CMK (cell line): ENCODE results near the gene HOXA3.

Experiments used
- DNase-seq: peaks from one replicate; pipeline ENCODE4 v3.0.0-alpha.2; 2010; ENCODE audit warnings: low read depth

HOXA3 gene

DNA sequence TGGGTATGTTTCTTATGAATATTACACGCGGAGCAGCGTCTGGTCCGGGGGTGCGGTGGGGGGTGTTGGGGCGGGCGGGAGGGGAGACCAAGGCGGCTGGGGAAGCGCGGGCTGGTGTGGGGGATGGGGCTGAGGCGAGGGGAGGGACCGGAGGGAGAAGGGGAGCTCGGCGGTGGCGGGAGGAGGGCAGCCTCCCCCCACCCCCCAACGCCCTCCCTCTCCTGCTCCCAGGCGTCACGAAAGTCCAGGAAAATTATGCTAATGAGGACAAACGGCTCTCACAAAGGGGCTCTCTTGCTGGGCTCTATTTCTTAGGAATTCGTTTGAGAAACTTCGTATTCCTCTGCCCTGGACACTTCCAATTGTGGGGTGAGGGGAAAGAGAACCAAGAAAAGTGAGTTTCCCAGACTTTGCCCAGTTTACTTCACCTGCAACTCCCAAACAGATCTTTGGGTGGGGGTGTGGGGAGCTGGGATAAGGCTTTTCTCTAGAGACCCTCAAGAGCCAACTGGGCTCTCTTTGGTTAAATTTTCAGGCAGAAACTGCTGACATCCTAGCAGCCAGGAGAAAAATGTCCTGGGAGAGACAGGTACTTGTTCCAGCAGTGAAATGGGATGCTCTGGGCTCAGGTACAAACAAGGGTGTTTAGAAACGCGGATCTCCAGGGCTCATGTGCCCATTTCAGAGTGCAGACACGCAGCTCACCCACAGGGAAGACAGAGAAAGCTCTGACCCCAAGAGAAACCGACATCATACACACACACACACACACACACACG lies 38.2 kb downstream of the HOXA3 start:
- no peak for DNase-seq

DNA sequence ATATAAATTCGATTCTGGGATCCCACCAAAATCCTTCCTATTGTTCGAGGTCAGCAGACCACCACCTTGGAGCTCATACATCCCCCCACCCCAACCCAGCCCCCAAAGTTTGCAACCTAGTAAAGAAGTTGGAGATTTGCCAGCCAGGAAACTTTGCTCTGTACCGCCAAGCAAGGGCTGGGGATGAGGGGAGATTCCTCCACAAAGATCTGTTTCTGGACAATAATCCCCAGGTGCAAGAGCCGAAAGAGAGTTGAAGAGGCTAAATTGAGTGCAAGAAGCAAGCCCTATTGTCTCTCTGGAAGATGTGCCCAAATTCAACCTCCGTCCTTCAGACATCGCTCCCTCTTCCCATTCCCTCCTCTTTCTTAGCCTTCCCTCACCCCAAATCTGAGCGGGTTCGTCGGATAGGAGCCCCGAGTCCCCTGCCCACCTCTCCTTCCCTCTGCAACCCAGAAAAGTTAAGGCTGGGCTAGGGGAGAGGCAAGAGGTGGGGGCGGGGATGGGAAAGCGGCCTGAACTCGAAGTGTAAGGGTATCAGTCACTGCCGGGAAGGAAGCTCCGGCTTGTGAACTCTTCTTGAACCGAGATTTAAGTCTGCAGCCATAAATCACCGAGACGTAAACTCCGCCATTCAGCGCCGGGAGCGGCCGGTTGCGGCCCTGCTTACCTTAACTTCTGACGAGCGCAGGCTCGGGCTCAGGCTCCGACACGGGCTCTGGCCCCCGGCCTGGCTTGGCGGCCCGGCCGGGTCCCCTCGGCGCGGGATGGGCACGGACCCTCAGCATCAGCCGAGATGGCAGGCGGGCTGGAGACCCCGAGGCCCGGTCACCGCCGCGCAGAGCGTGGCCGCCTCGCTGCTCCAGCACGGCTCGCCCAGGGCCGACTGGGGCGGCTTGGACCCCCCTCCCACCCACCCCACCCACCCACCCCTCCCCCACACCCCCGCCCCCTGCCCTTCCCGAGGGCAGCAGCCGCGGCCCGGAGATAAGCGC lies 39.1 kb downstream of the HOXA3 start:
- no peak for DNase-seq

DNA sequence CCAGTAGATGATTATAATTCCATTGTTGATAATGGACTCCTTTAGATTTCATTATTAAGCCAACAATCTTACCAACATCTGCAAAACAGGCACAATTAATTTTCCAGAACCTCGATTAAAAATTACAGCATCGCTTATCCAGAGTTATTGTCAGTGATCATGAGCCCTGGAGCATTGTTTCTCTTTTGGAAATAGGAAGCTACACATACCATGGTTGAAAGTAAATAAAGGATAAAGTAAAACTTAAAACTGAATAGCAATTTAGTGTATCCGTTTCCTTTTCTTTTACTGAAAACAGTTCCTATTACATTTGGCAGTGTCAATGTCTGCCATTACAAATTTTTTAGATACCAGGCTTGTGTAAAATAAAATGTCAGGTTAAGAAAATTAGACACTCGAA lies 40.0 kb downstream of the HOXA3 start:
- no peak for DNase-seq

DNA sequence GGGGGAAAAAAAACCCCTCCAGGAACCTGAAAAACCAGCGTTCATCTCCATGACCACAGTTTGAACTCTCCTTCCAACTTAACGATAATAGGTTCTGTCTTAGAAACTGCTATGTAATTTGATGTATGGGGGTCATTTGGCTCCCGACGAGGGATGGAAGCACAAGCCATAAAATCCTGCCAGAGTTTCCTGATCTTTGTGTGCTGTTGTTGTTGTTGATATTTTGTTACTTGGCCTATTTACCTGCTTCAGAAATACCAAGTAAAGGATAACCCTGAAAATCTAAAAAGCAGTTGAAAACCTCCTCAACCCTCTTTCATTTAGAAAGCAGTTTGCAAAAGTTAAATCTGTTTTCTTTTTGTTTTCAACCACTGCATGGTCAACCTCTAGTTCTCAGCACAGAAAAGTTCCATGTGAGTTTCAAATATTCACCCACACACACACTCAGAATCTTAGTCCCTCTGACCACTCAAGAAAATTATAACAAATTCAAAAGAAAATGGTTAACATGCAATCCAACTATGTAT lies 40.6 kb downstream of the HOXA3 start:
- no peak for DNase-seq

DNA sequence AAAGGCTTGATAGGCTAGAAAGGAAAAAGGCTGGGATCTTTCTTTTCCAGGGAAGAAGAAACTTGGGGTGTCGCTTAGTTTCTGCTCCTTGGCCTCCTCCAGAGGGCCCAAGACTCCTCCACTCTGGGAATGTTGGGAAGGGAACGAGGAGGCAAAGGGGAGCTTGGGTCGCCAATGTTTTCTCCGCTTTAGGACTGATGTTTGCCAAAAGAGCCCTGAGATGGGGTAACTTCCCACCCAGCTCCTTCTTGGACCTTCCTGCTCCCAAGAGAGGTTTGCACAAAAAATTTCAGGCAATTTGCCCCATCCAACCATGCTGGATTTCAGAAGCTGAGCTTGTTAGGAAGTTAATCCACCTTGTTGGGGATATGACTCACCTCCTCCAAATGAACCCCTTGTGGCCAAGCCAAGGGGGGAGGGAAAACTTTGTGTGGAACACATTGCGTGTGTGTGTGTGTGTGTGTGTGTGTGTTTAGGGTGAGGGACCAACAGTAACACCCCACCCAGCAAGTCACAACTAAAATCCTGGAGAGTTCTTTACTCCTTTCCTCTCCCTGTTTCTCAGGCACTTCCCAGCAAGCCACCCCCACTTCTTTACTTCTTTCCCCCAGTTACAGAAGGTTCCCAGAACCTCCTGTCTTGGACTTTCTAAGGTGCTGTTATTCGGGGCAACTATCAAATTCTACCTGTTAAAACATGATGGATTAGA lies 41.2 kb downstream of the HOXA3 start:
- no peak for DNase-seq

DNA sequence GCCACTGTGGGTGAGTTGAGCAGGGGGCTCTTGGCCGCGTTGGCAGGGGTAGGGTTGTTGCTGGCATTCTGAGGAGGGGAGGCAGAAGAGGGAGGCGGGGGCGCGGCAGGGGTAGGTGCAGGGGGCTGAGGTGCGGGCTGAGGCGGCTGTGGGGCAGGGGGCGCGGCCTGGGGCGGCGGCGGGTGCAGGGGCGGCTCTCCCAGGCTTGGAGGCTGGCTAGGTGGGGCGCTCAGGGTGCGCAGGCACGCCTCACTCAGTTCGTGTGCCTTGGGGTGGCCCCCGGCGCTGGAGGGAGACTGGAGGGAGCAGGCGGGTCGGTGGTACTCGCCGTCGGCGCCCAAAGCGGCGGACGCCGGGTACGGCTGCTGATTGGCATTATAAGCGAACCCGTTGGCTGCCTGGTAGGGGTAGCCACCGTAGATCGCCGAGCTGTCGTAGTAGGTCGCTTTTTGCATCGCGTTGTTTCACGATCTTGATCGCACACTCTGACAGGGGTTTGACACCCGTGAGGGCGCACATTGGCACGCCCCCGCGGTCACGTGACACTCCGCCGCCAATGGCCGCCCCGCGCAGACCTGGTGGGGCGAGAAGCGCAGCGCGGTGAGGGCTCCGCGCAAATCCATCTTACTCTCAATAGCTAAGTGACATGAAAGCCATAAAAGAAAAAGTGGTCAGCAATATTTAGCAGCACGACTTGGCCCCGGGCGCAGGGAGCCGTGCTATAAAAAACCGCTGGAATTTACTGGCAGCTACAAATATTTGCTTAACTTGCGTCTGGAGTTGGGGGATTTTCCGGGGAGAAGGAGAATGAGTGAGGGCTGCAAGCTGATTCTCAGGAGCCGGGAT lies 42.0 kb downstream of the HOXA3 start:
- DNase-seq, result no peak

DNA sequence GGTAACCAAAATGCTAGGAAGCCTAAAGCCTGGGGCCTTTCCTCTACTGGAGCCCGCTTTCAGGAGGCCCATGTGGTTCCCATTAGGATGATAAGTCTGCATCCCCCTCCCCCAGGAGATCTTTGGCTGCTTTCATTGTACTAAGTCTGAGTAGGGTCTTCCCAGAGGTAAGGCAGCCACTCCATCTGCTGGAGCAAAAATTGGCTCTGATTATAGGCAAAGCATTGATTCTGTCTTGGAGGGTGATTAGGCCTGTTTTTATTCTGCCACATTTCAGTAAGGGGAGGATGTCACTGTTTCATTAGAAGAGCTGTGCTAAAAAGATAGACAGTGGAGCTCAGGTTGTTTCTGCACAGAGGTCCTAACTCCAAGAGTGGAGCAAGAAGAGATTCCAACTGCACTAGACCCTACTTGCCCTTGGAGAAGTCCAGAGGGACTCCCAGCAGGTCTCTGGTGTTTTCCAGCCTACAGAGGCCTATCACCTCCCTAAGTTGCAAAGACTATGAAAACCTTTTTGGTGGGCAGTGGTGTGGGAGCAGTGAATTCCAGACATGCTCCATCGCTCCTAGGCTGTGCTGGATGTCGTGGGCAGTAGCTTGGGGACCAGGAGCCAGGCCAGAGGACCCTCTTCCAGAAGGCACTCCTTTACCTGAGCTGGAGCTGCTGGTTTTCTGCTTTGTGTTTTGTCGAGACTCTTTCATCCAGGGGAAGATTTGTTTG lies 42.8 kb downstream of the HOXA3 start:
- no peak for DNase-seq

DNA sequence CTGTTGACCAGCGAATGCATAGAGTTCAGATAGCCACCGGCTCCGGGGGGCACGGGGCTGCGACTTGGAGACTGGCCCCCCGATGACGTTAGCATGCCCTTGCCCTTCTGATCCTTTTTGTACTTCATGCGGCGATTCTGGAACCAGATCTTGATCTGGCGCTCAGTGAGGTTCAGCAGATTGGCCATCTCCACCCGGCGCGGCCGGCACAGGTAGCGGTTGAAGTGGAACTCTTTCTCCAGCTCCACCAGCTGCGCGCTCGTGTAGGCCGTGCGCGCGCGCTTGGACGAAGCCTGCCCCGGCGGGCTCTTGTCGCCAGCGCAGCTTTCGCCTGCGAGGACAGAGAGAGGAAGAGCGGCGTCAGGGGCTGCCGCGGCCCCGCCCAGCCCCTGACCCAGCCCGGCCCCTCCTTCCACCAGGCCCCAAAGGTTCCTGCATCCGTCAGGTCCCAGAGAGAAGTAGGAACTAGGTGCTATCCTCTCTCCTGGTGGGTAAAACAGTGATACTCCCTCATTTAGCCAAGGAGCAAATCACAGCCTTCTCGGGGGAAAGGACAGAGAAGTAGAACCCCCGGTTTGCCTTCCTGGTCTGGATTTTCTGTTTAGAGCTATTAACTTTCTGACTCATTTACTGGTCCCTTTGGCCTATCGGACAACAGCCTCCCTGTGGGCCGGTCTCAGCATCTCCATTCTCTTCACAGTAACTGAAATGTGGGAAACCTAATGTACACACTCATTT lies 43.8 kb downstream of the HOXA3 start:
- DNase-seq, result no peak

DNA sequence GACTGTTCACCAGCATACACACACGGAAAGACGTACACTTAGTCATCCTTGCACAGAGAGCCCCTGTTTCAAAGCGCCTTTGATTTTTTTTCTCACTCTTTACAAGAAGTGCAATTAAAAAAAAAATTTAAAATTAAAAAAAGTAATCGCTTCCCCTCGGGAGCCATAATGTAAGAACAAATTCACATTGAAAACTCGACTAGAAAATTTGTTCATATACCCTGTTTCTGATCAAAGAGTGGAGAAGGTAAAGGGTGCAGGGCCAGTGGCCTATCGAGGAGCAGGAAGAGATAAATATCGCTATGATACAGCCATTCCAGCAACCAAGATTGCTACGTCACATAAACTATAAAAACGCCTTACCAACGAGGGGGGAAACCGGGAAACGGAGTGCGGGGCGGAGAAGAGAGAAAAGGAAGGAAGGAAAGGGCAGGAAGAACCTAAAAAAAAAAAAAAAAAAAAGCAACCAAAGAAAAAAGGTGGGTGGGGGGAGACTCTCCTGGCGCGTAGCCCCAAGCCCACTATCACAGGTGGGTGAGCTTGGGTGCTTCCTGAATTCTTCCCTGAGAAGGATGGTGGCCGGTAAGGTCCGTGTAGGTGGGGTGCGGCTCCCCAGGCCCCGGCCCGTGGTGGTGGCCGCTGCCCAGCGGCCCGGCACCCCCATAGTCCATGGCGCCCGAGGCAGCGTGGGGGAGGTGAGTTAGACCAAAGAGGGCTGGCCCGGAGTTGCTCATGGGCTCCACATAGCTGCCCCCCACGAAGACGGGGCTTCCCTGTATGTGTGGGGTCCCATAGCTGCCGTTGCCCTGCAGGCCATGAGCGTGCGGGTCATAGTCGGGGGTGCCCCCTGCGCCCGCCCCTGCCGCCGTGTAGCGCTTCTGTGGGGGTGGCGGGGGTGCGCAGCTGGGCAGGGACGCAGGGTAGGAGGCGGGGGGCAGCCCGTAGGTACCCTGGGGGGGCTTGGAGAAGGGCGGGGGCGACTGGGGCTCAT lies 44.7 kb downstream of the HOXA3 start:
- no peak for DNase-seq

DNA sequence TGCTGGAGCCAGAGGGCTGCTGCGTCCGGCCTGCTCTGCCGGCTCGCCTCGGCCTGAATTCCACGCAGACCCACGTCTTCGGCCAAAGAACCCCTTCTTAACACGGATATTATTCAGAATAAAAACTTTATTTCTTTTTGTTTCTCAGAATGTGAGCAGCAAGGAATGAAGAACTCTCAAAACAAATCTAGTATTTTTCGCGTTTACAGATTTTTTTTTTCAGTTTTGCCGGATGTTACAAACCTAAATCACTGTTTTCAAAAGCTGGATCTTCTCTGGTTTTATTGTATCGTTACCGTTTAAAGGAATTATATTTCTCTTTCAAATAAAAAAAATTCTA lies 45.5 kb downstream of the HOXA3 start:
- no peak for DNase-seq

DNA sequence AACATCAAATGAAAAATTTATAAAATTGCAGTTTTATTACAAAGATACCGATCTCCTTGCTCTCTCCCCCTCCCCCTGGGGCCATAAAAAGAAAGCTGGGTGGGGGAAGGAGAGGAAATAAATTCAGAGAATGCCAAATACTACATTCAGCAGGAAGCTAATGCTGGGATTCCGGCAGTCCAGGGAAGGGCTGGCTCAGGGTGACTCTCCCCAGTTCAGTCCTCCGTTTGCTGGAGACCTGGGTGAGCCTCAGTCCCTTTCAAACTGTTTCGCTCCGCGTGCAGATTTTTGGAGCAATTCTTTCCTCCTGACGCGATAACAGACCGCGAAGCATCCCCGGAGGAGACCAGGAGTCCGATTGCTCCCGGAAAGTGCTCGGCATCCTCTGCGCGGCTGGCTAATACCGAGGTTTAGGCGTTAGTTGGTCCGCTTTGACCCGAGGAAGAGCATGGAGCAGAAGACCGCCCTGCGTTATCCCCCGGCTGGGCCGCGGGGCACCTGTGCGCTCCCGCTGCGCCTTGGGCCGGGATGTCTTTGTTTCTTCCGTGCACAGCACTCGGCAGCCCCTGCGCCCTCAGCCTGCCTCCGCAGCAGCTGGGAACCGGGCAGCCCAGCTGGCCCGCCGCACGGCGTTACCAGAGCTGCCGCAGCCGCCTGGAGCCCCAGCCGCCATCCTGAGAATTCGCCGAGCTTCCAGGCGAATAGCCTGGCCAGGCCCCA lies 46.0 kb downstream of the HOXA3 start:
- DNase-seq, result no peak

DNA sequence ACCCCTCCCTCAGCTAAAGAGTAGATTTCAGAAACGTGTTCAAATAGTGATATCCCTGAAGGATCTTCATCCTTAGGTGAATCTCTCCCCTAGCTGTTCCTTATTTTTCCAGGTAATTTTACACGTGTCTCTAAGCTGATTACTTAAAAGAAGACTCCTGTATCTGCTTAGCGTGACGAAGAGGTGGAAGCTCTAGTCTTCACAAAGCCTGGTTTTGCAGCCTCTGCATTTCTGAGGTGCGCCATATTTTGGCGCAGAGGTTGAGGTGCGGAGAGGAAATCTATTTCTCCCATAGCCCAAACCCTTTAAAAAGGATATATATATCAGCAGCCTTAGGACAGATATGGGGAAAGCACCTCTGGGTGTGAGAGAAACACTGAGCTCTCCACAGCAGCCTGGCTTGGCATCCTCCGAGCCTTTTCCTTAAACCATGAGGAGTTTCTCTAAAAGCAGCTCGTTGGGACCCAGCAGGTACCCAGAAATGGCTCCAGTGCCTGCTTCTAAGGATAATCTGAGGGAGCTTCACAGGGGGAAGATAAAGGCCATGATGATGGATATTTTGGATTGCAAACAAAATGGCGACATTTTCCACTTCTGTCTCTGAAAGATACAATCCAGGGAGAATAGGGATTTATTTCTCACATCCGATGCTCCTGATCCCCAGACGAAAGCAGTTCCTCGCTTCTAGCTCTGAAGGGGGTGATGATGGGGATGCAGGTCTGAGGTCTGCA lies 46.9 kb downstream of the HOXA3 start:
- DNase-seq, result no peak

DNA sequence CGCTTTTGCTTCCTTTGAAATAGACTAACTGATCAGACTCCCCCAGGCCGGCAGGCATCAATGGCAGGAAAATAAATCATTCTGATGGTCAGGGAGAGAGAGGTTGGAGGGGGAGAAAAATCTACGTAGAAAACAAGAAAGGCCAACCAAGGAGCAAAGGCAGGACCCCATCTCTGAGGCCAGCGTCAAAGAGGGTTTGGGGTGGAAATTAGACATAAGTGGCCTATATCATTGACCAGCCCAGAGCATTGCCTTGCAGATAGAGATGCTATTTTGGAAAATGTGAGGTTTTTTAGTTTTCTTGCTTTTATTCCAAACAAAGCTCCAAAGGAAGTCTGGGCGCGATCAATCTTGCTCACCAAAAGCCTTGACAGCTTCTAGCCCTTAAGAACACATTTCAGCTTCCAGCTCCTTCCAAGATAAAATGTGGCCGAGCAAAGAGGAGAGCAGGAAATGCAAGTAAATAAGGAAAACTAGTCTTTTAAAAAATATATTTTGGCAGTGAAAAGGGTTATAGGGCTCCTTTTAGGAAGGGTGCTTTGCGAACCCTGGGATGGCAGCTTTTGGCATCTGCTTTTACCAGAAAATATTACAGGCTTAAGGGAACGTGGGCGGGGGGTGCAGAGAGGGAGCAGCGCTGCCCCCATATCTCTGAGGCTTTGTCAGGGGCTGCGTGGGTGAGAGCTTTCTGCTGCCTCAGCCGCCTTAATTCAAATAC lies 47.9 kb downstream of the HOXA3 start:
- no peak for DNase-seq

DNA sequence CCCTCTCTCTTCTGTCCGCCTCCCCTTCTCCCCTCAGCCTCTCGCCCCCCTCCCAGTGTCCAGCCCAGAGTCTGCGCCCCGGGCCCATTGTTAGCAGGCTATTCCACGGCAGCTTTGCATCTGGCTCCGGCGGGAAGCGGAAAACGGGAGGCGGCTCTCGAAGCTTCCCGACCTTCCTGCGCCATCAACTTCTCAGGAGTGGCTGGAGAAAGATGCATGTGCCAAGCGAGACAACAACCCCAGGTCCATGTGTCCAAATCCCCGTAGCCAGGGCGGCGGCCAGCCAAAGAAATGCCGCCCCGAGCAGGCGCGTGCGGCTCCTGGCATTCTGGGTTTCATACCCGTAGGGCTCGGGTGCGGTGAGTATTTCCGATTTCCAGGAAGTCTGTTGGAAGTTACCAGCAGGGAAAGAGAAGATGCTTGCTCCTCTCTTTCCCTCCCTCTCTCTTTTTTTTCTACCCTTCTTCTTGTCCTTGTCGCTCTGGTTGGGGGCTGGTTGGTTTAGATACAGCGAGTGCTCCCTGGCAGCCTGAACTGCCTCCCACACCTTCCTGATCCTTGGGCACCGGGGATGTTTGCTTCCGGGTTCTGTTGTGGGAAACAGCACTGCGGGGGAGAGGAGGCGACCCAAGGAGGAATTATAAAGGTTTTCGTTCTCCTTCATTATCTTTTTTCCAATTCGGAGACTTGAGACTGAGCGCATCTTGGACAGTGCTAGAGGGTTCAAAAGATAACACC lies 48.7 kb downstream of the HOXA3 start:
- DNase-seq, result no peak

DNA sequence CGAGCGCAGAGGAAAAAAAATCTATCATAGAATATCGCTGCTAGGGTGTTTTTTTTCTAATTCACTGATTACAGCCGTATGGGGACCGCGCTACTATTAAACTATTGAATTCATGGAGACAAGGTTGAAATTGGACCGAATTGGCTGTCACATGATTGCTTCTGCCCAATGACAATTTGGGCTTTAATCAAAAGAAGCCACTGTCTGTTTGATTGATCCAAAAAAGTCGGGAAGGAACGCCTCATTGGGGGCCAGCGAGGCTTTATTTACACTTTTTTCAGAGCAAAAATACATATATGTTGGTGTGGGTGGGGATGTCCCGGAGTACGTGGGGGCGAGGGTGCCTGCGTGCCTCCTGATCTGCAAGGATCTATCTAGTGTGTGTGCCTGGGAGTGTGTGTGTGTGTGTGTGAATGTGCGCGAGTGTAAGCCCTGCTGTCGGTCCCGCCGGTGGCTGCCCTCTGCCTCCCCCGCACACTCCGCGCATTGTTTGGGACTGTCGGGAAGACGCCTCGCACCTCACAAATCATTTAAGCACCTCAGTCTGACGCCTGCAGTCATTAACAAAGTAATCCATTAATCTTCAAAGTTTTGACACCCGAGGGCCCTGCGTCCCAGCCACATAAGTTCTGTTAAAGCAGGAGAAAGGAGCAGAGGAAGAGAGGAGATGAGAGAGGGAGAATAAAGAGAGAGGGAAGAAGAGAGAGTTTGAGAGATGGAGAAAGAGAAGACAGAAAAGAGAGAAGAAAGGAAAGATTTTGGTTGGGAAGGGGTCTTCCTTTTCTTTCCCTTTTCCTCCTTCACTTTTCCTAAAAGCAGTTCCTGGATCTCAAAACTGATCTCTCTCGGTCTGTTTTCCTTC lies 49.6 kb downstream of the HOXA3 start, which contains the start of gene HOXA2:
Gene HOXA2 (minus strand): TSS at position 103 of the 862 bp plus-strand sequence. CDS start 183 bp downstream, outside the sequence.
- DNase-seq, result no peak
